ENCODE results near the gene EPHA5. TPM values are rescaled to one million over a fixed set of nuclear protein-coding genes. Genes with fewer than 3 reads are reported as not detected.

The EPHA5 gene
- polyA plus RNA-seq, 3 donors = not detected

DNA sequence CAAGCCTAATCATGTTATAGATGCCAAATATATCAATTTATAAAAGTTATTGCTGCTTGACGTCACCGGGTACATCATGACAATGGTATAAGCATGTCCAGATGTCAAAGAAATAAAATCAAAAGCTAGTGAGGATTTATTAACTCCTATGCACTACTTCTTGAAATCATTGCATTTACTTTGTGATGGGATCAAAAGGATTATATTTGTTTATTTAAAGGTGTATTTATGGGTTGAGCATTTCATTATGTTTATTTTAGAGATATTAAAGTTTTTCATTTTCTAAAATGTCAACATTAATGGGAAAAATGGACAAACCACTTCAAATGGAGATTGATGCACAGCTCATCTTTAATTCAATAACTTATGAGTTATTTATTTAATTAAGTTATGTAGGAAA lies 277.8 kb downstream of the EPHA5 start:
- Histone ChIP-seq H3K4me2 (replicated peaks; ENCODE audit: extremely low read depth, low read length, poor library complexity, severe bottlenecking) (no peak overlapping the region), H3K27ac (ENCODE audit: low read depth in 1 of 2, low read length in 2 of 2) (no peak overlapping the region), H3K9me3 (replicated peaks in 1 of 2; ENCODE audit: control insufficient read depth in 1 of 2, insufficient read depth in 1 of 2, low read length in 2 of 2) (peaks cover 5 to 13% of the 10 kb centered on the region in 2 donors), H3K79me2 (ENCODE audit: insufficient read depth, low read length) (no peaks in the 10 kb centered on the region), H3K4me3 (replicated peaks in 1 of 3; ENCODE audit: low read depth in 2 of 3, low read length in 3 of 3) (no peak overlapping the region), H3K4me1 (ENCODE audit: control insufficient read depth in 1 of 2, insufficient read depth in 2 of 2, low read length in 2 of 2) (no peaks in the 10 kb centered on the region), H3K9ac (ENCODE audit: insufficient read depth, low read length, poor library complexity, severe bottlenecking) (no peak overlapping the region), H3K36me3 (replicated peaks in 1 of 2; ENCODE audit: control insufficient read depth in 1 of 2, insufficient read depth in 2 of 2, low read length in 2 of 2) (no peaks in the 10 kb centered on the region), H4K20me1 (ENCODE audit: insufficient read depth, low read length) (no peaks in the 10 kb centered on the region), H3K27me3 (ENCODE audit: control insufficient read depth in 2 of 2, insufficient read depth in 2 of 2, low read length in 2 of 2) (no peaks in the 10 kb centered on the region), H2AFZ (ENCODE audit: insufficient read depth, low read depth, low read length, poor library complexity, severe bottlenecking) (no peak overlapping the region)
- H3K27ac Mint-ChIP-seq = no peak overlapping the region
- H3K9me3 Mint-ChIP-seq = peaks cover 0 to 9% (median 7%) of the 10 kb centered on the region in 7 donors
- no peaks in the 10 kb centered on the region for H3K36me3 Mint-ChIP-seq
- H3K4me3 Mint-ChIP-seq = no peak overlapping the region
- intact Hi-C loops (cut with micrococcal nuclease) = no loop called here
- no peaks in the 10 kb centered on the region for H3K4me1 Mint-ChIP-seq
- no CpG with 5 or more reads among the region's 2 CpGs for WGBS (ENCODE audit: insufficient coverage)
- TF ChIP-seq, protein P1, sequence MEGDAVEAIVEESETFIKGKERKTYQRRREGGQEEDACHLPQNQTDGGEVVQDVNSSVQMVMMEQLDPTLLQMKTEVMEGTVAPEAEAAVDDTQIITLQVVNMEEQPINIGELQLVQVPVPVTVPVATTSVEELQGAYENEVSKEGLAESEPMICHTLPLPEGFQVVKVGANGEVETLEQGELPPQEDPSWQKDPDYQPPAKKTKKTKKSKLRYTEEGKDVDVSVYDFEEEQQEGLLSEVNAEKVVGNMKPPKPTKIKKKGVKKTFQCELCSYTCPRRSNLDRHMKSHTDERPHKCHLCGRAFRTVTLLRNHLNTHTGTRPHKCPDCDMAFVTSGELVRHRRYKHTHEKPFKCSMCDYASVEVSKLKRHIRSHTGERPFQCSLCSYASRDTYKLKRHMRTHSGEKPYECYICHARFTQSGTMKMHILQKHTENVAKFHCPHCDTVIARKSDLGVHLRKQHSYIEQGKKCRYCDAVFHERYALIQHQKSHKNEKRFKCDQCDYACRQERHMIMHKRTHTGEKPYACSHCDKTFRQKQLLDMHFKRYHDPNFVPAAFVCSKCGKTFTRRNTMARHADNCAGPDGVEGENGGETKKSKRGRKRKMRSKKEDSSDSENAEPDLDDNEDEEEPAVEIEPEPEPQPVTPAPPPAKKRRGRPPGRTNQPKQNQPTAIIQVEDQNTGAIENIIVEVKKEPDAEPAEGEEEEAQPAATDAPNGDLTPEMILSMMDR (IDR thresholded peaks at IDR 0.05) = no peak
- DNase-seq = no peak
- H3K27me3 Mint-ChIP-seq (ENCODE audit: low read depth in 3 of 3) = peaks cover 0 to 4% (median 0%) of the 10 kb centered on the region in 3 donors

DNA sequence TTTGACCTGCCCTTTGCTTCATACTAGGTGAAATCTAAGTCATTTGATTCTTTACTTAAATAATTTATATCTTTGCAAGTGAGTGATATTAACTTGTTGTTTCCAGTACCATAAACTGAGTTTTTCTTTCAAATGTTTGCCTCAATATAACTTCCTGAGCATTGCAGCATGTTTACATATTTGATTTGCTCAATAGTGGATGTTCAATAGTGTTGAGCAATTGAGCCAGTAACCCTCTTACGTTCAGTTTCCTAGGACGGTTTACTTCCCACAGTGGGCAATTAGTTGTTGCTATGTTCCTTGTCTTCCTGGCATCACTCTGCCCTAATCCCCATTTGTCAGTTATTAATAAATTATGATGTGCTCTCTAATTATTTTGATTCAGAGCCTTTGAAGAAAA lies 278.5 kb downstream of the EPHA5 start:
- Histone ChIP-seq H3K9me3 (replicated peaks in 1 of 2; ENCODE audit: control insufficient read depth in 1 of 2, insufficient read depth in 1 of 2, low read length in 2 of 2) (peaks cover 5 to 9% of the 10 kb centered on the region in 2 donors), H3K36me3 (replicated peaks in 1 of 2; ENCODE audit: control insufficient read depth in 1 of 2, insufficient read depth in 2 of 2, low read length in 2 of 2) (no peaks in the 10 kb centered on the region), H3K4me3 (replicated peaks in 1 of 3; ENCODE audit: low read depth in 2 of 3, low read length in 3 of 3) (no peak overlapping the region), H2AFZ (ENCODE audit: insufficient read depth, low read depth, low read length, poor library complexity, severe bottlenecking) (no peak overlapping the region), H3K79me2 (ENCODE audit: insufficient read depth, low read length) (no peaks in the 10 kb centered on the region), H3K27ac (ENCODE audit: low read depth in 1 of 2, low read length in 2 of 2) (no peak overlapping the region), H3K4me2 (replicated peaks; ENCODE audit: extremely low read depth, low read length, poor library complexity, severe bottlenecking) (no peak overlapping the region), H3K4me1 (ENCODE audit: control insufficient read depth in 1 of 2, insufficient read depth in 2 of 2, low read length in 2 of 2) (no peaks in the 10 kb centered on the region), H3K9ac (ENCODE audit: insufficient read depth, low read length, poor library complexity, severe bottlenecking) (no peak overlapping the region), H4K20me1 (ENCODE audit: insufficient read depth, low read length) (no peaks in the 10 kb centered on the region), H3K27me3 (ENCODE audit: control insufficient read depth in 2 of 2, insufficient read depth in 2 of 2, low read length in 2 of 2) (no peaks in the 10 kb centered on the region)
- WGBS (ENCODE audit: insufficient coverage) = no CpG with 5 or more reads among the region's 2 CpGs
- Mint-ChIP-seq H3K4me1 (no peaks in the 10 kb centered on the region), H3K4me3 (no peak overlapping the region), H3K27ac (no peak overlapping the region), H3K27me3 (ENCODE audit: low read depth in 3 of 3) (peaks cover 0 to 4% (median 0%) of the 10 kb centered on the region in 3 donors), H3K9me3 (peaks cover 0 to 12% (median 3%) of the 10 kb centered on the region in 7 donors), H3K36me3 (no peaks in the 10 kb centered on the region)
- no peak for DNase-seq
- intact Hi-C loops (cut with micrococcal nuclease) = no loop called here
- TF ChIP-seq, protein P1 (IDR thresholded peaks at IDR 0.05) = no peak
